B cell (primary cell): ENCODE data around the gene CHMP5. TPM values are rescaled to one million over a fixed set of nuclear protein-coding genes. Genes with fewer than 3 reads are reported as not detected.

ENCODE experiments used
- ATAC-seq: fragments of 200-7000 bp; cut with Tn5 transposase; one replicate; pipeline ENCODE4 v1.10.0; 2021; ENCODE audit warnings: low read depth, mild to moderate bottlenecking, moderate number of reproducible peaks, moderate library complexity
- CTCF ChIA-PET: fragments of 350-600 bp; sonication (Branson Sonifier 250); formaldehyde crosslinking; loops from one replicate; lab custom pipeline; 2021; ENCODE audit warnings: antibody characterized with exemption, inconsistent platforms; lab: Charles Lee
- POLR2A ChIA-PET: fragments of 350-600 bp; sonication (Branson Sonifier 250); formaldehyde crosslinking; loops from one replicate; lab custom pipeline; 2021; ENCODE audit warnings: antibody characterized with exemption; lab: Charles Lee
- DNase-seq: peaks from one replicate; pipeline ENCODE4 v3.0.0; 2013
- H2AFZ ChIP-seq: 2 replicates; pipeline ENCODE4 v1.6.1; 2012; ENCODE audit warnings: mild to moderate bottlenecking, low read depth, low read length; ENCODE audit not compliant: insufficient read depth, poor library complexity, severe bottlenecking
- H3K27ac ChIP-seq, 2 donors: 1 replicate in 1 of 2; 2 replicates in 1 of 2; pipeline ENCODE4 v1.5.1; 2012 to 2013; ENCODE audit warnings: low read length in 2 of 2, mild to moderate bottlenecking in 2 of 2, moderate library complexity in 1 of 2
- H3K27me3 ChIP-seq, 4 experiments: fragments of 200-600 bp in 1 of 4; sonication (generic) in 1 of 4; replicated peaks in 1 of 4; 1 replicate in 2 of 4; 2 replicates in 2 of 4; pipeline versions ENCODE4 v1.6.1 to v1.7.0; 2013 to 2016; ENCODE audit warnings: low read length in 3 of 4, mild to moderate bottlenecking in 2 of 4, mixed read lengths in 1 of 4, moderate library complexity in 1 of 4; ENCODE audit not compliant: insufficient read depth in 4 of 4, control insufficient read depth in 3 of 4; ENCODE audit errors: control extremely low read depth in 1 of 4
- H3K36me3 ChIP-seq, 2 experiments: replicated peaks in 1 of 2; 1 replicate in 1 of 2; 2 replicates in 1 of 2; pipeline versions ENCODE4 v1.6.1 to v1.7.1; 2013; ENCODE audit warnings: low read length in 1 of 2; ENCODE audit not compliant: insufficient read depth in 2 of 2, control insufficient read depth in 1 of 2; ENCODE audit errors: control extremely low read depth in 1 of 2, extremely low read depth in 1 of 2
- H3K4me1 ChIP-seq, 2 donors: fragments of 200-600 bp in 1 of 2; sonication (generic) in 1 of 2; 1 replicate in 1 of 2; 2 replicates in 1 of 2; pipeline versions ENCODE4 v1.5.1 to v1.6.1; 2013 to 2017; ENCODE audit warnings: low read length in 2 of 2; ENCODE audit not compliant: control insufficient read depth in 2 of 2, insufficient read depth in 2 of 2
- H3K4me2 ChIP-seq: replicated peaks from 2 replicates; pipeline ENCODE3; 2012; ENCODE audit warnings: mild to moderate bottlenecking, low read depth, low read length; ENCODE audit not compliant: poor library complexity, severe bottlenecking
- H3K4me3 ChIP-seq, 5 experiments: fragments of 200-600 bp in 1 of 5; sonication (generic) in 1 of 5; 1 replicate in 3 of 5; 2 replicates in 2 of 5; pipeline versions ENCODE4 v1.5.1 to v1.7.0; 2011 to 2016; ENCODE audit warnings: low read length in 4 of 5, mild to moderate bottlenecking in 4 of 5, low read depth in 2 of 5, control low read depth in 1 of 5, moderate library complexity in 1 of 5; ENCODE audit not compliant: insufficient read depth in 1 of 5; ENCODE audit errors: control extremely low read depth in 1 of 5, extremely low read depth in 1 of 5
- H3K79me2 ChIP-seq: fragments of 200-600 bp; sonication (generic); one replicate; pipeline ENCODE4 v1.6.0; 2016; ENCODE audit warnings: low read length; ENCODE audit not compliant: control insufficient read depth, insufficient read depth
- H3K9ac ChIP-seq: fragments of 200-600 bp; sonication (generic); 2 replicates; pipeline ENCODE4 v1.6.1; 2017; ENCODE audit warnings: mild to moderate bottlenecking, low read length, moderate library complexity
- H3K9me3 ChIP-seq, 3 donors: one replicate each; pipeline versions ENCODE4 v1.6.1 to v1.7.1; 2013; ENCODE audit warnings: low read length in 2 of 3; ENCODE audit not compliant: control insufficient read depth in 2 of 3, insufficient read depth in 1 of 3; ENCODE audit errors: control extremely low read depth in 1 of 3
- H4K20me1 ChIP-seq: 2 replicates; pipeline ENCODE4 v1.6.0; 2012; ENCODE audit warnings: mild to moderate bottlenecking, low read length; ENCODE audit not compliant: insufficient read depth, control insufficient read depth, poor library complexity, severe bottlenecking
- H3K27ac Mint-ChIP-seq: one replicate; pipeline ENCODE4 v1.8.0; 2021; ENCODE audit warnings: mixed read lengths
- H3K27me3 Mint-ChIP-seq: one replicate; pipeline ENCODE4 v1.8.0; 2021; ENCODE audit warnings: mixed read lengths
- H3K4me1 Mint-ChIP-seq: one replicate; pipeline ENCODE4 v1.8.0; 2021; ENCODE audit warnings: mixed read lengths
- H3K4me3 Mint-ChIP-seq: one replicate; pipeline ENCODE4 v1.8.0; 2021; ENCODE audit warnings: mixed read lengths
- H3K9me3 Mint-ChIP-seq: one replicate; pipeline ENCODE4 v1.8.0; 2022; ENCODE audit warnings: mixed read lengths; ENCODE audit not compliant: insufficient read depth
- CTCF ChIP-seq: fragments of 200-600 bp; IDR thresholded peaks from one replicate; pipeline ENCODE4 v1.8.0; 2022; ENCODE audit warnings: antibody characterized with exemption, mild to moderate bottlenecking
- EZH2 ChIP-seq: IDR thresholded peaks from 2 replicates; pipeline ENCODE4 v1.6.1; 2012; ENCODE audit warnings: borderline replicate concordance, low read depth, mild to moderate bottlenecking, moderate library complexity, low read length; ENCODE audit not compliant: insufficient read depth, poor library complexity, severe bottlenecking
- WGBS: methylation state at CpG from one replicate; pipeline ENCODE4 v1.1.5; 2013; ENCODE audit warnings: missing lambda C conversion rate; ENCODE audit not compliant: insufficient coverage; 5-methylcytosine and 5-hydroxymethylcytosine counted together
- intact Hi-C: fragments of 100-400 bp; cut with micrococcal nuclease; formaldehyde crosslinking; loops from one replicate; pipeline ENCODE4 v1.10.0; 2022
- polyA plus RNA-seq: library from polyadenylated mRNA; depleted of rRNA; stranded (reverse); fragments of >200 nt; gene quantifications from 2 replicates; pipeline ENCODE4 v1.2.3, GENCODE V29; 2012
- total RNA-seq, 2 donors: library from RNA; stranded (reverse); fragments of 120-200 nt in 1 of 2; gene quantifications; 1 replicate in 1 of 2; 2 replicates in 1 of 2; pipeline versions ENCODE4 v1.2.3 to v1.2.4, GENCODE V29; 2013 to 2022

The CHMP5 gene
- total and polyA plus RNA-seq, 2 donors (not counting 1 experiment from before 2014, with no cell fraction given) = 15.3 to 28.2 TPM

- no peaks in the 10 kb centered on the region for H3K4me1 ChIP-seq
- H3K27ac Mint-ChIP-seq = no peak overlapping the region
- no peaks in the 10 kb centered on the region for H3K9me3 ChIP-seq
- H3K4me3 ChIP-seq = no peak overlapping the region
- no peak for TF ChIP-seq CTCF
- TF ChIP-seq EZH2 = no peak
- no peak overlapping the region for H3K4me3 Mint-ChIP-seq
- peaks cover 5 to 78% of the 10 kb centered on the region in 2 experiments for H3K36me3 ChIP-seq
- no peaks in the 10 kb centered on the region for H4K20me1 ChIP-seq
- 100% methylated on average over 1 of the region's 3 CpGs for WGBS
- H3K4me2 ChIP-seq = no peak overlapping the region
- ChIA-PET CTCF (interaction anchor here (1.0 kb wide), 1 partner anchor 28 kb away, joined by 4 read pairs; the partner anchor contains the start of gene NFX1), POLR2A (no interaction called here)
- no peak overlapping the region for H2AFZ ChIP-seq
- H3K4me1 Mint-ChIP-seq = no peaks in the 10 kb centered on the region
- no peak overlapping the region for H3K27ac ChIP-seq
- ATAC-seq (no peak), DNase-seq (no peak)
- no peaks in the 10 kb centered on the region for H3K79me2 ChIP-seq
- H3K27me3 ChIP-seq = no peaks in the 10 kb centered on the region
- intact Hi-C loops = no loop called here
- no peaks in the 10 kb centered on the region for H3K9me3 Mint-ChIP-seq
- no peaks in the 10 kb centered on the region for H3K27me3 Mint-ChIP-seq
- H3K9ac ChIP-seq = no peak overlapping the region
These were observed 53.4 kb downstream of the CHMP5 start for GRCh38 chr9:33318225-33318624.

- H3K27ac ChIP-seq = no peak overlapping the region
- H3K27me3 Mint-ChIP-seq = no peaks in the 10 kb centered on the region
- TF ChIP-seq CTCF = no peak
- TF ChIP-seq EZH2 = no peak
- ChIA-PET POLR2A (no interaction called here), CTCF (interaction anchor here (1.0 kb wide), 1 partner anchor 29 kb away, joined by 4 read pairs; the partner anchor contains the start of gene NFX1)
- no peaks in the 10 kb centered on the region for H3K4me1 ChIP-seq
- H3K9me3 ChIP-seq = no peaks in the 10 kb centered on the region
- ATAC-seq = no peak
- no peaks in the 10 kb centered on the region for H3K27me3 ChIP-seq
- peaks cover 6 to 76% of the 10 kb centered on the region in 2 experiments for H3K36me3 ChIP-seq
- H4K20me1 ChIP-seq = no peaks in the 10 kb centered on the region
- H3K79me2 ChIP-seq = no peaks in the 10 kb centered on the region
- H3K9ac ChIP-seq = no peak overlapping the region
- 97% methylated on average over 7 of the region's 8 CpGs for WGBS
- no peak for DNase-seq
- no peak overlapping the region for H3K4me3 Mint-ChIP-seq
- H3K4me3 ChIP-seq = no peak overlapping the region
- no peaks in the 10 kb centered on the region for H3K9me3 Mint-ChIP-seq
- H3K4me2 ChIP-seq = no peak overlapping the region
- H3K27ac Mint-ChIP-seq = no peak overlapping the region
- intact Hi-C loops = no loop called here
- no peaks in the 10 kb centered on the region for H3K4me1 Mint-ChIP-seq
- H2AFZ ChIP-seq = no peak overlapping the region
These were observed 53.9 kb downstream of the CHMP5 start for GRCh38 chr9:33318781-33319180.
